ENCODE results near the gene SLC7A8.

Gene SLC7A8

DNA sequence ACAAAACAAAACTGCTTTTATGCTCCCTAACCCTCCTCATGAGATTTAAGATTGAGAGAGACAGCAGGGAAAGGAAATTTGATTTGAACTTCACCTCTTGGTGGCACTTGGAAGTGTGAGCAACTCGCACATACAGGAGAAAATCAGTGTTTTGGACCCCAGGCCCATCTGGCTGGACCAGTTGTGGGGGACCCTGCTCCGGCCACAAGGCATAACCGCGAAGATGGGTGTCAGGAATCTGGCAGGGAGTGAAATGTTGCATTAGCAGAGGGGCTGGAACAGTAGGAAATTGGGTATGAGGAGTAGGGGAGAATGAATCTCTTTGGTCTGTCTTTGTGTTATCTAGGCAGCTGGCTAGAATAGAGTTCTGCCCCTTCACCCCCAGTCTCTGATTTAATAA is 79.9 kb downstream of the SLC7A8 start:
- no peaks in the 10 kb centered on the region for H3K9me3 ChIP-seq (ENCODE audit: control insufficient read depth, insufficient read depth, low read length)
- H3K9ac ChIP-seq (ENCODE audit: low read depth, low read length), result no peak overlapping the region
- peaks cover 8% of the 10 kb centered on the region for H3K36me3 ChIP-seq (ENCODE audit: control insufficient read depth, insufficient read depth, low read length)
- H3K4me3 ChIP-seq (ENCODE audit: low read depth, low read length), result no peak overlapping the region
- no peaks in the 10 kb centered on the region for H3K27me3 ChIP-seq (ENCODE audit: control insufficient read depth, insufficient read depth, low read length)
- no peak overlapping the region for H3K27ac ChIP-seq (ENCODE audit: low read depth, low read length)
- H3K4me1 ChIP-seq (ENCODE audit: control insufficient read depth, insufficient read depth, low read length), result peaks cover 21% of the 10 kb centered on the region

DNA sequence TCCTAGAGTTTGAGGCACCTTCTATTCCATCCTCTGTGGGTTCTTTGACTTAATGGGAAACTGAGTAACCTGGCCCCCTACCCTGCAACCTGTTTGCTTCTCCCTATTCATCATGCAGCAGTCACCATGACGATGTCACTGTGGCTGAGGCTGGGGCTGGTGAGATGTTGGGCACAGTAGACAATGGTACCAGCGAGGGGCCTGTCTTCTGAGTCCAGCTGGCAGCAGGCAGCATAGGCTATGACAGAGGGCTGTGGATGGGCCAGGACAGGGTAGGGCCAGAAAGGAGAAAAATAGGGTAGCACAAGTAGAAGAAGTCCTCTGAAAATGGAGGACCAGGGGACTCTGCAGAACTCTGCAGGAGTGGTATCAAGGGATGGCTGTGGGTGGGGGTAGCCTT is 80.7 kb downstream of the SLC7A8 start:
- no peak overlapping the region for H3K27ac ChIP-seq (ENCODE audit: low read depth, low read length)
- peaks cover 16% of the 10 kb centered on the region for H3K36me3 ChIP-seq (ENCODE audit: control insufficient read depth, insufficient read depth, low read length)
- no peaks in the 10 kb centered on the region for H3K27me3 ChIP-seq (ENCODE audit: control insufficient read depth, insufficient read depth, low read length)
- H3K4me1 ChIP-seq (ENCODE audit: control insufficient read depth, insufficient read depth, low read length), result peaks cover 21% of the 10 kb centered on the region
- no peaks in the 10 kb centered on the region for H3K9me3 ChIP-seq (ENCODE audit: control insufficient read depth, insufficient read depth, low read length)
- no peak overlapping the region for H3K9ac ChIP-seq (ENCODE audit: low read depth, low read length)
- H3K4me3 ChIP-seq (ENCODE audit: low read depth, low read length), result no peak overlapping the region

DNA sequence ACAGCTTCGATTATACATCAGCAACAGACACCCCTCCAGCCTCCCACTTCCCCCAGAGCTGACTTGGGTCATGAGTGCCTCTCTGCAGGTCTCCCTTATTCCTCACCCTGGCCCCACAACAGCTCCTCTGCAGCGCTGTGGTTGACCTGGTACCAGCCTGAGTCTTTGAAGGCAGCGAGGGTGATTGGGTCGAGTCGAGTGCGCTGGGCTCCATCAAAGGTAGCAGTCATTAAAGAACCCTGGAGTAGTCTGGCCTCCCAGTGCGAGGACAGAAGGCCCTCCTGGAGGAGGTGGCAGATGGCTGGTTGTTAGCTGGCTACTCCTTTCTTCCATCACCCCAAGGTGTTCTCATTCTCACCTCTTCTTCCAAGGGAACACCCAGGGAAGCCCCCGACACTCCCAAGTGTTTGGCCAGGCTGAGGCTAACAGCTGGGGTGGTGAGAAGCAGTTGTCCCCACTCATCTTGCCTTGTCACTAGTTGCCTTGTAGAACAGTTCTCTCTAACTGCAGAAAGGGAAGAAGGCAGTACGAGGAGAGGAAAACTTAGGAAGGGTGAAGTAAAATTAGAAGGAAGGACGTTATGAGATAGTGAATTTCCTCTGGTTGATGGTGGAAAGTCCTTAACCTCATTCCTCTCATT is 81.4 kb downstream of the SLC7A8 start:
- H3K27me3 ChIP-seq (ENCODE audit: control insufficient read depth, insufficient read depth, low read length), result no peaks in the 10 kb centered on the region
- H3K9ac ChIP-seq (ENCODE audit: low read depth, low read length), result no peak overlapping the region
- no peak overlapping the region for H3K27ac ChIP-seq (ENCODE audit: low read depth, low read length)
- no peak overlapping the region for H3K4me3 ChIP-seq (ENCODE audit: low read depth, low read length)
- H3K36me3 ChIP-seq (ENCODE audit: control insufficient read depth, insufficient read depth, low read length), result peaks cover 23% of the 10 kb centered on the region
- H3K4me1 ChIP-seq (ENCODE audit: control insufficient read depth, insufficient read depth, low read length), result peaks cover 21% of the 10 kb centered on the region
- H3K9me3 ChIP-seq (ENCODE audit: control insufficient read depth, insufficient read depth, low read length), result no peaks in the 10 kb centered on the region

DNA sequence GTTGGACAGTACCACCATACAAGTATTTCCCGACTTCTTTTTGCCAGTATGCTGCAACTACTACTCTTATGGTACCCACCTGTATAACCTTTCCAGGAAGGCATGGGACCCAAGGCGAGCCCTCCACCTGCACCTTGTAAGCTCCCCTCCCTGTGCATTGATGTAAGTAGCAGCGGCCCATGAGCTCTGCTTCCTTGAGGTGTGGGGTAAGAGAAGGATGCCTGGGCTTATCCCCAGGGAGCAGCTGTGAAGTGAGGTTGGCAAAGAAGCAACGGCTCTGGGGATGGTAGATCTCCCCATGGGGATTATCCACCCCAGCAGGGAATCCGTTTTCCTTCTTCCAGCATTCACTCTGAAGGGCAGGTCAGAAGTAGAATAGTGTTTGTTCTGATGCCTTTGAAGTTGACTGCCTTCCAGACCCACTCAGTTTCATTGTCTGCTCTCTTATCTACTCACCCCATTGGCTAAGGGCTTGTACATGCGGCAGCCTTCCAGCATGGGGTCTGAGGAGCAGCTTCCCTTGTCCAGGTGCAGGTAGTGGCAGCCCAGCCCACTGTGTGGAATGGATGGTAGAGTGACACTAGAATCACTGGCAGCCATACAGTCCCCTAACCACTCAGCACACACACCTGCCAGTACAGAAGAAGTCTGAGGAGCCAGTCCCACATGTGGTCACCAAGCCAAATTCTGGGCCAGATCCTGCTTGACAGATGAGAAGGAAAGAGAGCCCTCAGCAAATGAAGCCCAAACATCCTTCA is 82.1 kb downstream of the SLC7A8 start:
- peaks cover 17% of the 10 kb centered on the region for H3K4me1 ChIP-seq (ENCODE audit: control insufficient read depth, insufficient read depth, low read length)
- no peak overlapping the region for H3K27ac ChIP-seq (ENCODE audit: low read depth, low read length)
- no peaks in the 10 kb centered on the region for H3K9me3 ChIP-seq (ENCODE audit: control insufficient read depth, insufficient read depth, low read length)
- H3K36me3 ChIP-seq (ENCODE audit: control insufficient read depth, insufficient read depth, low read length), result peaks cover 28% of the 10 kb centered on the region
- H3K9ac ChIP-seq (ENCODE audit: low read depth, low read length), result no peak overlapping the region
- no peak overlapping the region for H3K4me3 ChIP-seq (ENCODE audit: low read depth, low read length)
- no peaks in the 10 kb centered on the region for H3K27me3 ChIP-seq (ENCODE audit: control insufficient read depth, insufficient read depth, low read length)

DNA sequence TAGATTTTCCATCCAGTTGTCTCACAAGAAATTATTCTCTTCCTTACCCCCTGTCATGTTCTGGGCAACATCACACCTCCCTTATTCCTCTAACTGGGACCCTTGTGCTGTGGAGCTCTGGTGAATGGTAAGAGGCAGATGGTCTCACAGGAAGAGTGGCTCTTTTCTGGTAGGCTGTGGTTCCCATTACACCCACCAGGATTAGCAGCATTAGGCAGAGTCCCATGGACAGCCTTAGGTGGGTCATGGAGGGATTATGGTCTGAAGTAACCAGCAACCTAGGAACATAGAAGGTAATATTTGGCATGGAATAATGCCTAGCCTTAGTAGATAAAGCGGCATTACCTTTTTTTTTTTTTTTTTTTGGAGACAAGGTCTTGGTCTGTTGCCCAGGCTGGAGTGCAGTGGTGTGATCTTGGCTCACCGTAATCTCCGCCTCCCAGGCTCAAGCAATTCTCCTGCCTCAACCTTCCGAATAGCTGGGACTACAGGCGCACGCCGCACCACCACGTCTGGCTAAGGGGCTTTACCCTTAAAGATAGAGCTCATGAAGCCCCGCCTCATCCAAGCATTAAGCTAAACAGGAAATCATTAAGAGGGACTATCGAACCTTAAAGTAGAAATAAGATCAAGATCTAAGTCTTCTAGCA is 84.1 kb downstream of the SLC7A8 start:
- Histone ChIP-seq H3K27me3 (ENCODE audit: control insufficient read depth, insufficient read depth, low read length) (no peaks in the 10 kb centered on the region), H3K9ac (ENCODE audit: low read depth, low read length) (no peak overlapping the region), H3K36me3 (ENCODE audit: control insufficient read depth, insufficient read depth, low read length) (peaks cover 28% of the 10 kb centered on the region), H3K4me3 (ENCODE audit: low read depth, low read length) (no peak overlapping the region), H3K9me3 (ENCODE audit: control insufficient read depth, insufficient read depth, low read length) (no peaks in the 10 kb centered on the region), H3K27ac (ENCODE audit: low read depth, low read length) (no peak overlapping the region), H3K4me1 (ENCODE audit: control insufficient read depth, insufficient read depth, low read length) (peaks cover 1% of the 10 kb centered on the region; the same call in 1 of the 2 replicates)

DNA sequence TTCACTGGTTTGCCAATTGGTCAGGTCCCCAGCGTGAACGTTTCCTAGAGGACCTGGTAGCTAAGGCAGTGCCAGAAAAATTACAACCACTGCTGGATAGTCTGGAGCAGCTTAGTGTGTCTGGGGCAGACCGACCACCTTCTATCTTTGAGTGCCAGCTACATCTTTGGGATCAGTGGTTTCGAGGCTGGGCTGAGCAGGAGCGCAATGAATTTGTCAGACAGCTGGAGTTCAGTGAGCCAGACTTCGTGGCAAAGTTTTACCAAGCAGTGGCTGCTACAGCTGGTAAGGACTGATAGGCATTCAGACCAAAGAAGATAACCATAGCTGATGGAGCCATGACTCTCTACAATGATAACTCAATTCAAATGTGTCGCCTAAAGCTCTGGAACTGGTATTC is 85.7 kb downstream of the SLC7A8 start:
- H3K27me3 ChIP-seq (ENCODE audit: control insufficient read depth, insufficient read depth, low read length), result no peaks in the 10 kb centered on the region
- H3K9me3 ChIP-seq (ENCODE audit: control insufficient read depth, insufficient read depth, low read length), result no peaks in the 10 kb centered on the region
- no peak overlapping the region for H3K27ac ChIP-seq (ENCODE audit: low read depth, low read length)
- peaks cover 35% of the 10 kb centered on the region for H3K36me3 ChIP-seq (ENCODE audit: control insufficient read depth, insufficient read depth, low read length)
- no peak overlapping the region for H3K9ac ChIP-seq (ENCODE audit: low read depth, low read length)
- peaks cover 3% of the 10 kb centered on the region; the same call in 1 of the 2 replicates for H3K4me1 ChIP-seq (ENCODE audit: control insufficient read depth, insufficient read depth, low read length)
- no peak overlapping the region for H3K4me3 ChIP-seq (ENCODE audit: low read depth, low read length)

DNA sequence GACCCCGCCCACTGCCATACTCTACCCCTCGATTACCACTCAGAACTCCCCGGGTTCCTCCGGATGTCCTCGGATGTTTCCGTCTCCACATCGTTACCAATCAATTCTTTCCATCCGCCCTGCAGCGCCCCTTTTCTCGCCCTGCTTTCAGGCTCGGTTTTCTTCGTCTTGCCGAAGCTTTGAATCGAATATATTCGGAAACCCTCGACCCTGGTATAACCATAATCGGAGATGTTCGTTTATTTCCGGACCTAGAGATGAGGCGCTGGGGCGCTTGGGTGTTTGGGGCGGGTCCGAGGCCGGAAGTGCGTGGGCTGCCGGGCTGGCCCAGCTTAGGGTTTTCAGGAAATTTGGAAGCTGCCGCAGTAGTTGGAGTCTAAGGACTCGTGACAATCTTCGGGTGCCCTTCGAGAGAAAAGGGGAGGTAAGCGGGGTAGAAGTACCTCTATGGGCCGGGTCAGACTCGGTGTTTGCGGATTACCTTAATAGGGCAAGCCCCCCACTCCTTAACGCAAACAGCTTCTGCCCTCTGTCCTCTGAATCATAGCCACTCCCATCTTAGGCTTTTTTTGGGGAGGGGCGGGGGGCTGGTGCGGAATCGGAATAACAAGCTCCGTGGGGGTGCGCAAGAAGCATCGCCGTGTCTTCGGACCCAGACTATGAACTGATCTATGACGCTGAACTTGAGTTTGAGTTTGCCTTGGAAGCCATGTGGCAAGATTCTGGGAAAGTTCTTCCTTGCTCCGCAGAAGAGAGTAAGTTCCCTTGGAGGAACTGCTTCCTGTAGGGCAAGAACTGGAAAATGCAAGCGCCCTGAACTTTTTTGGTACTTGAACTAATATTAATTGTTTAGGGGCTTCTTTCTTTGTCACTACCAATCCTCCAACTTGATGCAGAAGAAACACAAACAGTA is 88.0 kb downstream of the SLC7A8 start, which contains the start of gene C14orf119:
Gene C14orf119 (plus strand): TSS at position 310 of the 913 bp plus-strand sequence. CDS start 2,154 bp downstream, outside the sequence.
- H3K9me3 ChIP-seq (ENCODE audit: control insufficient read depth, insufficient read depth, low read length), result no peaks in the 10 kb centered on the region
- peak within 1 kb of the TSS; percentile 98 for H3K27ac ChIP-seq (ENCODE audit: low read depth, low read length)
- H3K4me3 ChIP-seq (ENCODE audit: low read depth, low read length), result peak within 1 kb of the TSS; percentile 87
- peaks cover 56% of the 10 kb centered on the region for H3K36me3 ChIP-seq (ENCODE audit: control insufficient read depth, insufficient read depth, low read length)
- H3K4me1 ChIP-seq (ENCODE audit: control insufficient read depth, insufficient read depth, low read length), result peaks cover 3% of the 10 kb centered on the region; the same call in 1 of the 2 replicates
- H3K9ac ChIP-seq (ENCODE audit: low read depth, low read length), result peak within 1 kb of the TSS; percentile 98
- H3K27me3 ChIP-seq (ENCODE audit: control insufficient read depth, insufficient read depth, low read length), result no peaks in the 10 kb centered on the region

DNA sequence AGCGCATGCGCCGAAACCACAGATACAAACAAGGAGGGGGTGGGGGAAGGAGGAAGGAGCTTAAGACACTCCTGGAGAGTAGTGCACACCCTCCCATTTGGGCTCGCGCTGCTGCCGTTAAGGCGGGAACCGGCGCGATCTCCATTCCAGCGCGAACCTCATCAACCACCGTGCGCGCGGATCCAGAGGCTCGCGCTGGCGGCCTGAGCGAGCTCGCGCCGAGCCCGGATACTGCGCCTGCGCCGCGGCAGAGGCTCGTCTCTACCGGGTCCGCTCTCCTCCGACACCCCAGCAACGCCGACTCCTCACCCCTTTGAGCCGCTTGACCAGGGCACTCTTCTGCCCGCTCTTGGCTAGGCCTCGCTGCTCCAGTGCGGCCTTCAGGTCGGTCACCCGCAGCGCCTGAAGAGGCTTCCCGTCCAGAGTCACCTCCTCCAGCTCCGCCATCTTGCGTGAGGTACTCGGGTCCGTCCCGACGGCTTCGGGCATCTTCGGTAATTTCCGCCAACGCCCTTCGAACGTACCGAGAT is 88.7 kb downstream of the SLC7A8 start, which contains the start of gene ACIN1:
Gene ACIN1 (minus strand): TSS at position 471 of the 530 bp plus-strand sequence. CDS start 24 bp downstream, at position 447.
- H3K4me3 ChIP-seq (ENCODE audit: low read depth, low read length), result peak within 1 kb of the TSS; percentile 87
- H3K36me3 ChIP-seq (ENCODE audit: control insufficient read depth, insufficient read depth, low read length), result peaks cover 64% of the 10 kb centered on the region
- peaks cover 3% of the 10 kb centered on the region; the same call in 1 of the 2 replicates for H3K4me1 ChIP-seq (ENCODE audit: control insufficient read depth, insufficient read depth, low read length)
- no peaks in the 10 kb centered on the region for H3K9me3 ChIP-seq (ENCODE audit: control insufficient read depth, insufficient read depth, low read length)
- peak within 1 kb of the TSS; percentile 98 for H3K9ac ChIP-seq (ENCODE audit: low read depth, low read length)
- H3K27ac ChIP-seq (ENCODE audit: low read depth, low read length), result peak within 1 kb of the TSS; percentile 98
- no peaks in the 10 kb centered on the region for H3K27me3 ChIP-seq (ENCODE audit: control insufficient read depth, insufficient read depth, low read length)

DNA sequence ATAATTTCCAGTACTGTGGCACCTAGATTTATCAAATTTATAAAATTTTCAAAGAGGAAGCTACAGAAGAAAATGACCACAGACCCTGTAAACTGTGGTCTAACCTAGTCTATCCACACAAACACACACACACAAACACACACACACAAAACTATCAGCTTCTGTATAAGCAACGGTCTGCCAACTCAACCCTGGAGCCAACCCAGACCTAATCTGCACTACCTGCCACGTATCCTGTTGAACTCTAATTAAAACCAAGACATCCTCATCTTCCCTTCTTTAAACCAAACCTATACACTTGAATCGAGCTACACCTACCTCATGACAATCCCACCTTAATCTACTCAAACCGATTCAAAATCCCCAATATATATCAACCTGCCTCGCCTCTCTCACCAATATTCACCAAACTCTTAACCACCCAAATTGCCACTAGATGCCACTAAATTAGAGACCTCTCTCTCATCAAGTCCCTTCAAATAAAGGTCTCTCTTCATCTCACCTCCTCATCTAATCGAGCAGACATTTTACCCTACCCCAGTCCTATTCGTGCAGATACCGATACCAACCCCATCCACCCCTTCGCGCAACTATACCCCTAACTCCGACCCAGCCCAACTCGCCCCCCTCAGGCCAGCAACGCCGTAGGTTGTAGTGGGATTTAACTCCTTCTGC is 89.3 kb downstream of the SLC7A8 start:
- Histone ChIP-seq H3K36me3 (ENCODE audit: control insufficient read depth, insufficient read depth, low read length) (peaks cover 67% of the 10 kb centered on the region), H3K27me3 (ENCODE audit: control insufficient read depth, insufficient read depth, low read length) (no peaks in the 10 kb centered on the region), H3K27ac (ENCODE audit: low read depth, low read length) (peak overlapping the region; percentile 98), H3K4me3 (ENCODE audit: low read depth, low read length) (peak overlapping the region; percentile 87), H3K9ac (ENCODE audit: low read depth, low read length) (peak overlapping the region; percentile 98), H3K4me1 (ENCODE audit: control insufficient read depth, insufficient read depth, low read length) (peaks cover 3% of the 10 kb centered on the region; the same call in 1 of the 2 replicates), H3K9me3 (ENCODE audit: control insufficient read depth, insufficient read depth, low read length) (no peaks in the 10 kb centered on the region)

Measured in HUES48 (cell line).